LHCN-M2 (cell line): ENCODE results near the gene ZNF536. TPM values are rescaled to one million over a fixed set of nuclear protein-coding genes. Genes with fewer than 3 reads are reported as not detected.
"Not testable (repeated sequence)": the region's sequence is repeated elsewhere in the genome, so short reads cannot be mapped to it uniquely, and the experiment has no call there.

Source experiments
- DNase-seq: peaks from one replicate; pipeline ENCODE4 v3.0.0-alpha.2; 2012; ENCODE audit warnings: low read depth
- total RNA-seq: library from RNA; depleted of rRNA; stranded (reverse); fragments of >200 nt; gene quantifications from 2 replicates; pipeline ENCODE4 v1.2.3, GENCODE V29; 2014

ZNF536 gene
- total RNA-seq, 1 experiment from 2014 or later: not detected

DNA sequence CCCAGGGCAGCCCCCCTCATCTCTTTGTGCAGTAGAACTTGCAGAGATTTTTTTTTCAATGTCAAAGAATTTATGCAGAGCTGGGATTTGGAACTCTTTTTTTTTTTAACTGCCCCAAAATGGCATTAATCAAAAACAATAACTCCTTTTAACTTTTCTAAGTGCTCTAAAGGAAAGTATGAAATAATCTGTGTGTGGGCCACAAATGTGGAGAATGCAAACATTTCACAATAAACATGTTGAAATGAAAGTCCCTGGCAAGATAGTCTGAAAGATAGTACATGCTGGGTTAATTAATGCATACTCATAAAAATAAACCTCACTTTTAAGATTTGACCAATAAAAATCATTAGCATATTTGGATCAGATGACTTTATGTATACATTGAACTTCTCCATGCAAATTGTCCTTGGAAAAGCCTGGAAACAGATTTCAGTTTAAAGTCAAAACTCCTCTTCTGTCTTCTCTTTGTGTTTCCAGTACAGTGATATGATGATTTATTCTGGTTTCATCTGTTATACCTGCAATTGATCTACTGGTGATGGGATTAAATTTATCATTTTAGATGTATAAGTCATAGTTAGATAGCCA, 30.5 kb upstream of the ZNF536 start:
- no peak for DNase-seq

DNA sequence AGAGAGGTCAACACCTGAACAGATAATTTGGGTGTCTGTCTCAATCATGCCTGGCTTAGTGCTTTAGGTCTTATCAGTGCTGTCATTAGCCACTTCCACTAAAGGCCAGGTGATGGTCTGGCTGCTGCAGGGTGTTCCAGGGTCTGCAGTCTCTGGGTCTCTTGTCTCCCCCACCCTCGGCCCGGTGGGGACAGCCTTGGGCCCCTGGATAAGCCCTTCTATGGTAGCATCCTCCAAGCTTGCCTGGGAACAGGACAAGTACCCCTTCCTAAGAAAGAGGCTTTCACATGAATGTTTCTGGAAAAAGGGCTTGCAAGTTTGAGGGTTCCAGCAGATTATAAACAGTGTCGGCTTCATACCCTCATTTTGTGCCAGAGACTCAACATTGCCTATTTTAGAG, 29.3 kb upstream of the ZNF536 start:
- DNase-seq: no peak

DNA sequence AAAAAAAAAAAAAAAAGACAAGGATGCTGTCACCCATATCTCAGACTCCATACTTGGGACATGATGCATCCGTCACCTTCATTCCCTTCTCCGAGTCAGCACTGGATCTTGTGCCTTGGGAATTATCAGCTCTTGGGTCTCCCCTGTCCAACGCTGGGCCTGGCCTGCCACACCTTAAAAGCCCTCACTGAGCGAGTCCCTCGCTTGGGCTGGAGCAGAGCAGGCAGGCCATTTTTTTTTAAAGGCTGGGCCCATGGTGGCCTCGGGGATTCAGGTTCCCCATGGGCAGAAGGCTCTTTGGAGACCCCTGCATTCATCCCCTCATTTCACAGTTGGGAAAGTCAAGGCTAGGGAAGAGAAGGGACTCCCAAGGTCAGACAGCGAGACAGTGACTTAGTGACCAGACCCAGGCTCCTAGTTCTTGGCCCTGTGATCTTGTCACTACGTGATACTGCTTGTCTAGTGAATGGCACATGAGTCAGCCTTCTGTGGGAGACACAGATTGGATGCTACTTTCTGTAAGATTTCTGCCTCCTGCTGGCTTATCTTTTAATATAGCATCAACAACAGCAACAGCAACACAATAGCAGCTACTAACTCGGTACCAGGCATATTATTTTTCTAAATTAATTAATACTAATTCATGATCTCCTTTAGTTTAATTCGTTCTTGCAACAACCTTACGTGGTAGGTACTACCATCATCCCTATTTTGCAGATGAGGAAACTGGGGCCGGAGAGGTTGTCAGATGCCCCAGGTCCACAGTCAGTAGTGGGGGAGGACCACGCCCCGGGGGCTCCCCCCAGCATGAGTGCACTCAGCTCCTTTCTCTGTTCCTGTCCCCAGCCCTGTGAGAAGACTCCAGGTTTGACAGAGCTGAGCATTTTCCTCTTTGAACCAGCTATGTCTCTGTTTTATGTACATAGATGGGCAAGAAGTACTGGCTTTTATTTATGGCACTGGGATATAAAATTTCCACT, 27.4 kb upstream of the ZNF536 start:
- no peak for DNase-seq

- DNase-seq: no peak
Observed at GRCh38 chr19:30345686-30346085, 26.5 kb upstream of the ZNF536 start.

DNA sequence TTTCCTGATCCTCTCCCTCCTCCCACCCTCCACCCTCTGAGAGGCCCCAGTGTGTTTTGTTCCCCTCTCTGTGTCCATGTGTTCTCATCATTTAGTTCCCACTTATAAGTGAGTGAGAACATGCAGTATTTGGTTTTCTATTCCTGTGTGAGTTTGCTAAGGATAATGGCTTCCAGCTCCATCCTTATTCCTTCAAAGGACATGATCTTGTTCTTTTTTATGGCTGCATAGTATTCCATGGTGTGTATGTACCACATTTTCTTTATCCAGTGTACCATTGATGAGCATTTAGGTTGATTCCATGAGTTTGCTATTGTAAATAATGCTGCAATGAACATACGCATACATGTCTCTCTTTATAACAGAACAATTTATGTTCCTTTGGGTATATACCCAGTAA, 25.7 kb upstream of the ZNF536 start:
- DNase-seq: not testable (repeated sequence)

DNA sequence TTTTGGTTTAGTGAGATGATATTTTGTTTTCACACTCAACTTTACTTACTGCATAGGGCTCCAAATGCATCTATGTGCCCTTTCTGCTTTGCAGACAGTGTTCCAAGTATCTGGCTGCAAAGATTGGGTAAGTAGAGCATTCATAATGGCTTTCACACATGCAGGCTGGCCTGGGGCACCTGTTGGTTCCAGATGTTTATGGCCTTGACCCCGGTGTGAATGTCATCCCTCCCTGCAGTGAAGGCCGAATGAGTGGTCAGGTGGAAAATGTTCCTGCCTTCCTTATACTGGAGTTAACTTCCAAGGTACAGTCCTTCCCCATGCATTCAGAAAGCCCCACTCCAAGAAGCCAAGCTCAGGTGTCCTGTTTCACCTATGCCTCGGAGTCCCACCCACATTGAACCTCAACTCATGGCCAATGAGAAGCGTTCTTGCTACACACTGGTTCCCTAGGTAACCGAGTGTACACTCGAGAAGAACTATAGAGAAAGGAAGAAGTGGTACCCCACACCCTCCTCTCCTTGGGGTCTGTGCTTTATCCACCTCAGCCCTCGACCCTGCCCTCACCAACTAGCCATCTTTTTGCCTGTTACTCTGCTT, 23.0 kb upstream of the ZNF536 start:
- no peak for DNase-seq

GRCh38 chr19:30350692-30351663, 21.2 kb upstream of the ZNF536 start:
- no peak for DNase-seq

DNA sequence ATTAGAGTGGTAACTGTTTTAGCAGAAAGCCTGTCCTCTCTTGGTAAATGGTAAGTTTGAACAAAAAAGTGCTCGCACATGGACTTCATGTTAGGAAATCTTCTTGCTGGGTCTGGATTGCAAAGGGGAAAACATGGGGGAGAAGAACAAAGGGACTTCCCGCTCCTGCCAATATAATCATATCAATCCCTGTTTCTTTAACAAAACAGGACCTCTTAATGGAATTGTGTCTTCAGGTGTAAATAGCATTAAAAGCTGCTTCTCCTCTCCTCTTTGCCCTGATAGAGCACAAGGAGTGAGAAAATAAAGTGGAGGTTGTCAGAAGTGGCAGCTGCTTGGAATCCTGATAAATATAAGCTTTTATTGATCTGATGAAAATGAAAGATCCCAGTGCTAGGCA, 20.4 kb upstream of the ZNF536 start:
- no peak for DNase-seq

DNA sequence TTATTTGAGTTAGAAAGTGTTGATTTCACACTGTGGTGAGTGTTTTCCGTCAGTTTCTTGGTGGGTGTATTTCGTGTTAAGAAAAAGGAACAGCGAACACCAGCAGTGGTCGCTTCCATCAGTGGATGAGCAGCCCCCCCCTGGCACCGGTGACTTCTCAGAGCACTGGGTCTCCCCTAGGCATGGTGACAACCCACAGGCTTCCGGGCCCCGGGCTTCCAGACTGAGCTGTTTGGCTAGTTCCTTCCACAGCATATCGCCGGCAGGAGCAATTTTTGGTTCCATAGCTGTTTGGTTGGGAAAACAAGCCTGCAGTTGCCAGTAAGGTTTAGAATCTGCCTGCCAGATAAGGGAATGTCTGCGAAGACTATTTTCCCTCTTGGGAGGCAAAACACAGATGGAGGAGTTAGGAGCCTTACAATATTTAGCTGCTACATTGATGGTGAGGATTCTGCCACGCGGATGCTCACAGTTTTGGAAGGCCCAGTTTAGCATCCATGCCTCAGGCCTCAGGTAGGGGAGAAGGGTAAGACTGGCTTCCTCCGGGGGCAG, 18.7 kb upstream of the ZNF536 start:
- no peak for DNase-seq

GRCh38 chr19:30355586-30355985, 16.6 kb upstream of the ZNF536 start:
- DNase-seq: no peak

- no peak for DNase-seq
Observed at GRCh38 chr19:30356951-30357579, 15.1 kb upstream of the ZNF536 start.

- no peak for DNase-seq
Observed at GRCh38 chr19:30357580-30357954, 14.6 kb upstream of the ZNF536 start.

DNA sequence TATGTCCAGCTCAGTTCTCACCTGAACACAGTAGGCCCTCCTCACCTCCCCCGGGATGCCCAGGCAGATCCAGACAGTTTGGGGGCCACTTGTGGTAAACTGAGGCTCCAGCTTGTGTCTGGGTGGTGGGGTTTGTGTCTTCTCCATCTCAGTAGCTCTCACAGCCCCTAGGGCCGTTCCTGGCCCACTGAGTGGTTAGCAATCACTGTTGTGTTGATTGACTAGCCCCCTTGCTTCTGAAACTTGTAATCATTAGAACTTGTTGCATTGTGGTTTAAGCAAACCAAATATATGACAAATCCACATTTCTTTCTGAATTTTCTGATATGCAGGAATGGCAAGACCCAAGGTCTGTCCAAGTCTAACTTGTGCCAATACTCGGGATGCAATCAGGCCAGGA, 13.9 kb upstream of the ZNF536 start:
- DNase-seq: no peak

DNA sequence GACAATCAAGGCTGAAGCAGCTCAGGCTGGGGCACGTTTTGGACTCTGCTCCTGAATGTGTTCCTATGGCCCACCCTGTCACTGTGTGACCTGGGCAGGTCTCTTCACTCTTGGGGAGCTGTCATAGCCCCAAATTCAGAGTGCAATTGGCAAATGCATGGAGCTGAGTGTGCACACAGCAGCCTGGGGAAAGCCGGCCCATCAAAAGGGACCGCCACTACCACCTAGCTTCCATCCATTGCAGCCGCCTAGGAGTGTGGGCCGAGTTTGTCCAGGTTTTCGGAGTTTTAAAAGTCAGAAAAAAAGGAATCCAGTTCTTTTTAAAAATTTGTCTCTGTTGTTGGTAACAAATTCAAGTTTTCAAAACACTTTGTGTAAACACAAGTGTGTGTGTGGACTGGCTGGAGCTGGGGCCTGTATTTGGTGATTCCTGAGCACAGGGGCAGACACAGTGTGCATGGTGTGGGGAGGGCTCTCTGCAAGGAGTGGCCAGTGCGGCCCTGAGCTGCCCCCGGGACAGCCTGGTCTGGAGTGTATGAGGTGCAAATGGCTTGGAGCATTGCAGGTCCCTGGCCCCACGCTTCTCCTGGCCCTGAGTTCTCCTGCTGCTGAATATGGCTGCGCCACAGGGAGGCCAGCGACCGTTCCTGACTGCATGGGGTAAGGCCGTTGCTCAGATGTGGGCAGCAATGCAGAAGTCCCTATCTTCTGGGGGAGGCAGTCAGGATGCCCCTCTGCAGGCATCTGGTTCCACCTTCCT, 13.2 kb upstream of the ZNF536 start:
- no peak for DNase-seq

- no peak for DNase-seq
Observed at GRCh38 chr19:30359936-30360335, 12.2 kb upstream of the ZNF536 start.

GRCh38 chr19:30360376-30361106, 11.6 kb upstream of the ZNF536 start:
- DNase-seq: no peak

- DNase-seq: no peak
Observed at GRCh38 chr19:30361107-30361447, 11.1 kb upstream of the ZNF536 start.

- no peak for DNase-seq
Observed at GRCh38 chr19:30361721-30362120, 10.5 kb upstream of the ZNF536 start.

GRCh38 chr19:30362156-30362754, 9.9 kb upstream of the ZNF536 start:
- DNase-seq: no peak
